Activated B cell treated with CpG ODN at 0.5 μM for 24 hours (primary cell): Measurements from ENCODE around the gene PPP1R14B. TPM values are rescaled to one million over a fixed set of nuclear protein-coding genes. Genes with fewer than 3 reads are reported as not detected.
A peak's percentile ranks its signal among the peaks of the same experiment; 100 is the strongest.

ENCODE experiments used
- ATAC-seq: fragments of 200-7000 bp; cut with Tn5 transposase; one replicate; pipeline ENCODE4 v1.10.0; 2021; ENCODE audit warnings: low read depth, mild to moderate bottlenecking, moderate library complexity
- CTCF ChIA-PET: fragments of 350-600 bp; sonication (Branson Sonifier 250); formaldehyde crosslinking; loops from one replicate; lab custom pipeline; 2021; ENCODE audit warnings: antibody characterized with exemption; lab: Charles Lee
- POLR2A ChIA-PET: fragments of 350-600 bp; sonication (Branson Sonifier 250); formaldehyde crosslinking; loops from one replicate; lab custom pipeline; 2021; ENCODE audit warnings: antibody characterized with exemption; lab: Charles Lee
- DNase-seq: peaks from one replicate; pipeline ENCODE4 v3.0.0; 2022
- H3K27ac Mint-ChIP-seq: one replicate; pipeline ENCODE4 v1.8.0; 2020; ENCODE audit warnings: mixed read lengths
- H3K27me3 Mint-ChIP-seq: one replicate; pipeline ENCODE4 v1.8.0; 2021; ENCODE audit warnings: mixed read lengths
- H3K36me3 Mint-ChIP-seq: one replicate; pipeline ENCODE4 v1.8.0; 2021; ENCODE audit warnings: low read depth, mixed read lengths
- H3K4me1 Mint-ChIP-seq: one replicate; pipeline ENCODE4 v1.8.0; 2021; ENCODE audit warnings: mixed read lengths
- H3K4me3 Mint-ChIP-seq: one replicate; pipeline ENCODE4 v1.8.0; 2020; ENCODE audit warnings: mild to moderate bottlenecking, mixed read lengths
- H3K9me3 Mint-ChIP-seq: one replicate; pipeline ENCODE4 v1.8.0; 2020; ENCODE audit warnings: mixed read lengths
- intact Hi-C: fragments of 100-400 bp; cut with micrococcal nuclease; formaldehyde crosslinking; loops from one replicate; pipeline ENCODE4 v1.15.1; 2024
- total RNA-seq: library from RNA; stranded (reverse); gene quantifications from 2 replicates; pipeline ENCODE4 v1.2.3, GENCODE V29; 2022
- TF ChIP-seq, protein P1 (sequence below): fragments of 200-600 bp; IDR thresholded peaks from one replicate; pipeline ENCODE4 v1.8.0; 2022; ENCODE audit warnings: antibody characterized with exemption, mild to moderate bottlenecking

PPP1R14B gene
- total RNA-seq, 1 donor from 2014 or later = 112 TPM

DNA sequence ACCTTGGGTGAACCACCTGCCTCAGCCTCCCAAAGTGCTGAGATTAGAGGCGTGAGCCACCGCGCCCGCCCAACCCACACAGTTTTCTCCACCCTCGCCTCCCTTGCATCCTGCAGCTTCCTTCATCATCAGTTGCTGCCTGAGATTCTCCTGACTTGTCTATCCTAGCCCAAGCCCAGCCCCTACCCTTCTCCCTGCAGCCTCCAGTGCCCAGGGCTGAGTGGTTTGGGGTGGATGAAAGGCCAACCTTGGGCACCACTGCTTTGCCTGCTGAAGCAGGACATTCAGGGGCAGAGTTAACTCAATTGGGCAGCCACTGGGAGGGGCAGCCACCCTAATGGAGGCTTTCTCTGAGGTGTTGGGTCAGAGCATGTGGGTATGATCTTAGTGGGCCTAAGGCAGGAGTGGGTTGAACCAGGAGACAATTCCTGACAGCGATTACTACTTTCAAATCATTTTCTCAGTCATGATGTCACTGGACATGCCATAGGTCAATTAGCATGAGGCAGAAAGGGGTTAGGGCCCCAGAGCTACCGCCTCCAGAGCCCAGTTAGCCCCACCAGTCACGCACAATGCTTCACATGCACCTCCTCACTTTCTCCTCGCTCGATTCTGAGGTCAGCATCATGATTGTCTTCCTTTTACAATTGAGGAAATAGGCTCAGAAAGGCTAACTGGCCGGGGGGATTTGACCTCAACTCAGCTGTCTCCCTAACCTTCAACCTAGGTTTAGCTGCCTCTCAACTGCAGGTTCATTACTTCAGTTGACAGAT is 6.9 kb downstream of the PPP1R14B start:
- POLR2A ChIA-PET = interaction anchor here (0.6 to 8.7 kb wide), 11 partner anchors 9 to 1317 kb away, joined by 3 to 127 read pairs (median 11); partner anchors contain the start of genes DNAJC4, ESRRA, FERMT3 and NUDT22
- CTCF ChIA-PET = no interaction called here
- Mint-ChIP-seq H3K27ac (peak overlapping the region; percentile 98), H3K27me3 (no peaks in the 10 kb centered on the region), H3K4me3 (peak overlapping the region; percentile 91), H3K4me1 (peaks cover 76% of the 10 kb centered on the region), H3K36me3 (peaks cover 56% of the 10 kb centered on the region), H3K9me3 (no peaks in the 10 kb centered on the region)
- intact Hi-C loops = loop anchor here (1.0 to 10.0 kb wide), 6 partner anchors 10 to 535 kb away; partner anchors contain the start of genes CCDC88B, DNAJC4, NUDT22 and OTUB1
- ATAC-seq = no peak
- TF ChIP-seq, protein P1, sequence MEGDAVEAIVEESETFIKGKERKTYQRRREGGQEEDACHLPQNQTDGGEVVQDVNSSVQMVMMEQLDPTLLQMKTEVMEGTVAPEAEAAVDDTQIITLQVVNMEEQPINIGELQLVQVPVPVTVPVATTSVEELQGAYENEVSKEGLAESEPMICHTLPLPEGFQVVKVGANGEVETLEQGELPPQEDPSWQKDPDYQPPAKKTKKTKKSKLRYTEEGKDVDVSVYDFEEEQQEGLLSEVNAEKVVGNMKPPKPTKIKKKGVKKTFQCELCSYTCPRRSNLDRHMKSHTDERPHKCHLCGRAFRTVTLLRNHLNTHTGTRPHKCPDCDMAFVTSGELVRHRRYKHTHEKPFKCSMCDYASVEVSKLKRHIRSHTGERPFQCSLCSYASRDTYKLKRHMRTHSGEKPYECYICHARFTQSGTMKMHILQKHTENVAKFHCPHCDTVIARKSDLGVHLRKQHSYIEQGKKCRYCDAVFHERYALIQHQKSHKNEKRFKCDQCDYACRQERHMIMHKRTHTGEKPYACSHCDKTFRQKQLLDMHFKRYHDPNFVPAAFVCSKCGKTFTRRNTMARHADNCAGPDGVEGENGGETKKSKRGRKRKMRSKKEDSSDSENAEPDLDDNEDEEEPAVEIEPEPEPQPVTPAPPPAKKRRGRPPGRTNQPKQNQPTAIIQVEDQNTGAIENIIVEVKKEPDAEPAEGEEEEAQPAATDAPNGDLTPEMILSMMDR = no peak
- DNase-seq = no peak

DNA sequence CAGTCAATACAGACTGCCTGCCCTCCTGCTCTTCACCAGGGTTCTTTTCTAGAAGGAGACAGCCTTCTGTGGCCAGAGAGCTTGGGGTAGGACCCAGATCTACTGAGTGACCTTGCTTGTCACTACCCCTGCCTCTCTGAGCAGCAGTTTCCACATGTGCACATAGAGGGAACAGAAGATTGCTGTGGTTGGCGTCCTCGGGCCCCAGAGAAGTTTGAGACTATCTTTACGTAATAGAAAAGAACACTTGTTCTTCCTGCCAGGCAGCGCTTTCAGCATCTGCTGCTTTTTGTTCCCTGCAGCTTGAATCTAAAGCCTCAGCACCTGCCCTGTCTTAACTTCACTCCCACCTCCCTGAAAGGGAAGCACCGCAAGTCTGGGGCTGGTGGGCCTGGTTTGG is 7.7 kb downstream of the PPP1R14B start:
- no peaks in the 10 kb centered on the region for H3K27me3 Mint-ChIP-seq
- H3K4me1 Mint-ChIP-seq = peaks cover 74% of the 10 kb centered on the region
- intact Hi-C loops = no loop called here
- no peak for ATAC-seq
- POLR2A ChIA-PET = interaction anchor here (0.6 to 5.9 kb wide), 4 partner anchors 8 to 24 kb away, joined by 4 to 60 read pairs (median 13); partner anchors contain the start of genes DNAJC4, NUDT22 and TRPT1
- H3K4me3 Mint-ChIP-seq = no peak overlapping the region
- H3K9me3 Mint-ChIP-seq = no peaks in the 10 kb centered on the region
- CTCF ChIA-PET = no interaction called here
- H3K36me3 Mint-ChIP-seq = peaks cover 52% of the 10 kb centered on the region
- no peak for DNase-seq
- TF ChIP-seq, protein P1 = no peak
- peak overlapping the region; percentile 98 for H3K27ac Mint-ChIP-seq

DNA sequence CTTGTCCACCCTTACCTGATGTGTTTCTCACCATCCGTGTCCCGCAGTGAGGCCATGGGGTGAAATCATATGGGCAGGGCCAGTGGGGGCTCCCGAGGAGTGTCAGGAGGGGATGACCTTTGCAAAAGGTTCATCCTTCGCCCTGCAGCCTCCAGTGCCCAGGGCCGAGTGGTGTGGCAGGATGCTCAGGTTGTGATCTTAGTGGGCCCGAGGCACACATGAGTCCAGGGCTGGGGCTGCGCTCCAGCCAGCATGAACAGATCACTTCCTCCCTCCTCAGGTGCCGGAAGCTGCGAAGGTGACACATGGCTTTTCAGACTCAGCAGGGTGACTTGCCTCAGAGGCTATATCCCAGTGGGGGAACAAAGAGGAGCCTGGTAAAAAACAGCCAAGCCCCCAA is 8.7 kb downstream of the PPP1R14B start:
- Mint-ChIP-seq H3K27ac (peak overlapping the region; percentile 98), H3K4me1 (peaks cover 73% of the 10 kb centered on the region), H3K27me3 (no peaks in the 10 kb centered on the region), H3K9me3 (no peaks in the 10 kb centered on the region), H3K4me3 (no peak overlapping the region), H3K36me3 (peaks cover 43% of the 10 kb centered on the region)
- POLR2A ChIA-PET = interaction anchor here (0.7 to 5.9 kb wide), 5 partner anchors 7 to 32 kb away, joined by 4 to 60 read pairs (median 6); partner anchors contain the start of genes DNAJC4, FERMT3, NUDT22 and TRPT1
- TF ChIP-seq, protein P1 = no peak
- DNase-seq (no peak), ATAC-seq (no peak)
- CTCF ChIA-PET = interaction anchor here (0.6 kb wide), 1 partner anchor 40 kb away, joined by 3 read pairs; no protein-coding TSS in a partner anchor
- intact Hi-C loops = no loop called here

DNA sequence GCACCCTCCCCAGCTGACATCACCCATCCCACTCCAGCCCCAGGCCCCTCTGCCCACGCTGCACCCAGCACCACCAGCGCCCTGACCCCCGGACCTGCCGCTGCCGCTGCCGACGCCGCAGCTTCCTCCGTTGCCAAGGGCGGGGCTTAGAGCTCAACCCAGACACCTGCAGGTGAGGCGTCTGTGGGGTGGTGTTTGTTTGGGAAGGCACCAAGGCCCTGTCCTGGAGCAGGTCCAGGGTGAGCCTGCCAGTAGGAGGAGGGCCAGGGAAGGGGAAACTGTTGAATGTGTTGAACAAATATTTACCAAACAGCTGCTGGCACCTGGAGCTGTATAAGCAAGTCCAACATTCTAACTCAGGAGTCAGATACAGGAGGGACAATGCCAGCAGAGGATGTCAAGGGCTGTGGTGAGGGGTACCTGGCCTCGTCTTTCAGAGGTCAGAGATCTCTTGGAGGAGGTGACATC is 9.2 kb downstream of the PPP1R14B start:
- intact Hi-C loops = no loop called here
- POLR2A ChIA-PET = interaction anchor here (0.8 to 1.5 kb wide), 5 partner anchors 11 to 68 kb away, joined by 3 to 5 read pairs (median 4); partner anchors contain the start of genes ESRRA, FERMT3, NUDT22 and TRPT1
- TF ChIP-seq, protein P1 = no peak

More for the DNA sequence above, 9.2 kb downstream of the PPP1R14B start:
- H3K27ac Mint-ChIP-seq = peak overlapping the region; percentile 98
- peaks cover 73% of the 10 kb centered on the region for H3K4me1 Mint-ChIP-seq
- H3K4me3 Mint-ChIP-seq = no peak overlapping the region
- no peak for ATAC-seq
- DNase-seq = no peak
- H3K9me3 Mint-ChIP-seq = no peaks in the 10 kb centered on the region
- no peaks in the 10 kb centered on the region for H3K27me3 Mint-ChIP-seq
- CTCF ChIA-PET = interaction anchor here (0.6 kb wide), 1 partner anchor 39 kb away, joined by 3 read pairs; no protein-coding TSS in a partner anchor
- peaks cover 39% of the 10 kb centered on the region for H3K36me3 Mint-ChIP-seq
